Fibroblast of lung (primary cell): ENCODE data around the gene SEMG2.

Experiments
- EZH2 ChIP-seq: IDR thresholded peaks from 2 replicates; pipeline ENCODE4 v1.5.1; 2012; ENCODE audit warnings: low read length, control low read depth, mild to moderate bottlenecking; ENCODE audit errors: missing control alignments
- TF ChIP-seq, protein P1 (sequence below), 2 donors: IDR thresholded peaks in 1 of 2; conservative IDR thresholded peaks in 1 of 2; 1 replicate in 1 of 2; 2 replicates in 1 of 2; pipeline ENCODE4 v1.5.1; 2011 to 2012; ENCODE audit warnings: low read length in 2 of 2, control low read depth in 1 of 2, inconsistent platforms in 1 of 2, low read depth in 1 of 2, mild to moderate bottlenecking in 1 of 2

DNA sequence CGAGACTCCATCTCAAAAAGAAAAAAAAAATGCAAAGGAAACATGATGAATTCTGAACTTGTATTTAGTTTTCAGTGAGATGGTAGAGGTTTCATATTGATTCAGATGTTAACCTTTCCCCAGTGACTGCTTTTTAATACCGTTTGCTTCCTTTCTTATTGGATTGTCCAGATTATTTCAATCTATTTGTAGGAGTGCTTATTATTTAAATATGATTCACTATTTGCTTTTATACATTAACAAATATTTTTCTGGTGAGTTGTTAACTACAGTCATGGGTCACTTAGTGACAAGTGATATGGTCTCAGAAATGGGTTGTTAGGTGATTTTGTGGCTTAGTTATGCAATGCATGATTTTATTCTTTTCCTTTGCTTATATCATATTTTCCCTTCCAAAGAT is 38.1 kb upstream of the SEMG2 start:
- TF ChIP-seq, protein P1, sequence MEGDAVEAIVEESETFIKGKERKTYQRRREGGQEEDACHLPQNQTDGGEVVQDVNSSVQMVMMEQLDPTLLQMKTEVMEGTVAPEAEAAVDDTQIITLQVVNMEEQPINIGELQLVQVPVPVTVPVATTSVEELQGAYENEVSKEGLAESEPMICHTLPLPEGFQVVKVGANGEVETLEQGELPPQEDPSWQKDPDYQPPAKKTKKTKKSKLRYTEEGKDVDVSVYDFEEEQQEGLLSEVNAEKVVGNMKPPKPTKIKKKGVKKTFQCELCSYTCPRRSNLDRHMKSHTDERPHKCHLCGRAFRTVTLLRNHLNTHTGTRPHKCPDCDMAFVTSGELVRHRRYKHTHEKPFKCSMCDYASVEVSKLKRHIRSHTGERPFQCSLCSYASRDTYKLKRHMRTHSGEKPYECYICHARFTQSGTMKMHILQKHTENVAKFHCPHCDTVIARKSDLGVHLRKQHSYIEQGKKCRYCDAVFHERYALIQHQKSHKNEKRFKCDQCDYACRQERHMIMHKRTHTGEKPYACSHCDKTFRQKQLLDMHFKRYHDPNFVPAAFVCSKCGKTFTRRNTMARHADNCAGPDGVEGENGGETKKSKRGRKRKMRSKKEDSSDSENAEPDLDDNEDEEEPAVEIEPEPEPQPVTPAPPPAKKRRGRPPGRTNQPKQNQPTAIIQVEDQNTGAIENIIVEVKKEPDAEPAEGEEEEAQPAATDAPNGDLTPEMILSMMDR (conservative IDR thresholded peaks at IDR 0.05 in 1 of 2, IDR thresholded peaks at IDR 0.05 in 1 of 2; ENCODE audit: low read depth in 1 of 2, low read length in 2 of 2): no peak
- TF ChIP-seq EZH2: no peak
